GM18519 (cell line): Measurements from ENCODE around the gene ZSWIM8.
"Not testable (repeated sequence)": the region's sequence is repeated elsewhere in the genome, so short reads cannot be mapped to it uniquely, and the experiment has no call there.

Source experiments
- ATAC-seq: cut with Tn5 transposase; IDR thresholded peaks from one replicate; pipeline ENCODE4 v1.9.1; 2021; ENCODE audit warnings: mild to moderate bottlenecking, moderate library complexity; ENCODE audit not compliant: unreplicated experiment, low FRiP score

The ZSWIM8 gene

DNA sequence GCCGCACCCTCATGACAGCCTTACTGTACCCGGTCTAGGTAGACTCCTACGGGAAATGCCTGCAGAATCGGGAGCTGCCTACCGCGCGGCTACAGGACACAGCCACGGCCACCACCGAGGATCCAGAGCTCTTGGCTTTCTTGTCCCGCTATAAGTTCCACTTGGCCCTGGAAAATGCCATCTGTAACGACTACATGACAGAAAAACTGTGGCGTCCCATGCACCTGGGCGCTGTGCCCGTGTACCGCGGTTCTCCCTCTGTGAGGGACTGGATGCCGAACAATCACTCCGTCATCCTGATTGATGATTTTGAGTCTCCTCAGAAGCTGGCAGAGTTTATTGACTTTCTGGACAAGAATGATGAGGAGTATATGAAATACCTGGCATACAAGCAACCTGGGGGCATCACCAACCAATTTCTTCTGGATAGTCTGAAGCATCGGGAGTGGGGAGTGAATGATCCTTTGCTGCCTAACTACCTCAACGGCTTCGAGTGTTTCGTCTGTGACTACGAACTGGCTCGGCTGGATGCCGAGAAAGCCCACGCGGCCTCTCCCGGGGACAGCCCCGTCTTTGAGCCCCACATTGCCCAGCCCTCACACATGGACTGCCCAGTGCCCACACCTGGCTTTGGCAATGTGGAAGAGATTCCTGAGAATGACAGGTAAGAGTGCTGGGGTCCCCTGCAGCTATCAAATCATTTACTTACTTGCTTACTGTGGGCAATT, 12.1 kb upstream of the ZSWIM8 start:
- peak; percentile 10 for ATAC-seq

GRCh38 chr10:73774637-73775036, 10.8 kb upstream of the ZSWIM8 start:
- no peak for ATAC-seq

- no peak for ATAC-seq
Measured at GRCh38 chr10:73779018-73779417, 6.4 kb upstream of the ZSWIM8 start.

DNA sequence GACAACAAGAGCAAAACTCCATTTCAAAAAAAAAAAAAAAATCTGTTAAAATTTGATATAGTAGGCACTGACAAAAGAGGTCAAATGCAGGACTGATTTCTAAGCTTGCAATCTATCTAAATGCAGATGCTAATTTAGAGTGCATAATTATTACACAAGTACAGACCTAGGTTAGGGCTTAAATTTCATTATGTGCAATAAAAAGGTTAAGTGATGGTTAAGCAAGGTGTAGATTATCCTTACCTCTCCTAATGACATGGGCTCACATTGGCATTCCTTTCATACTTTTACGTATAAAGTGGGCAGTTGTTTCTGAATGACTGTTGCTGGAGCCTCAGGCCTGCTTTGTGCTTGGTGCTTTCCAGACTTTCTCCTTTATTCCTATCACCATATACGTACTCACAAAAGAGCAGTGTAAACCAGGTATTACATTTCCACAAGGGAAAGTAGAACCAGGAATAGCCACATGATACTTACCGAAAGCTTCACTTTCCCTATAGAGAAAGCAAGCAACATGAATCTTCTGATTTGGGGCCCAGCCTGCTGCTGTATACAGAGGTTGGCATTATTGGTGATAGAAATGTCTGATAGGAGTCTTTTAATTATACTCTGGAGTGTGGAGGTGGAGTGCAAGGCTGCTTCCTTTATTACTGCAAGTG, 5.7 kb upstream of the ZSWIM8 start:
- ATAC-seq, result no peak

DNA sequence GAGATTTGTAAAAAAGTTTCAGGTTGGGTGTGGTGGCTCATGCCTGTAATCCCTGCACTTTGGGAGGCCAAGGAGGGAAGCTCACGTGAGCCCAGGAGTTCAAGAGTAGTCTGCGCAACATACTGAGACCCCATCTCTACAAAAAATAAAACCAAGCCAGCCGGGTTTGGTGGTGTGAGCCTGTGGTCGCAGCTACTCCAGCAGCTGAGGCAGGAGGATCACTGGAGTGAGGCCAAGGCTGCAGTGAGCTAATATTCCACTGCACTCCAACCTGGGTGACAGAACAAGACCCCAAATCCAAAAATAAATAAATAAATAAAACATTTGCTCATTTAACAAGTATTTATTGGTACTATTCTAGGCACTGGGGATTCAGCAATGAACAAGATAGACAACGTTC, 5.1 kb upstream of the ZSWIM8 start:
- no peak for ATAC-seq

DNA sequence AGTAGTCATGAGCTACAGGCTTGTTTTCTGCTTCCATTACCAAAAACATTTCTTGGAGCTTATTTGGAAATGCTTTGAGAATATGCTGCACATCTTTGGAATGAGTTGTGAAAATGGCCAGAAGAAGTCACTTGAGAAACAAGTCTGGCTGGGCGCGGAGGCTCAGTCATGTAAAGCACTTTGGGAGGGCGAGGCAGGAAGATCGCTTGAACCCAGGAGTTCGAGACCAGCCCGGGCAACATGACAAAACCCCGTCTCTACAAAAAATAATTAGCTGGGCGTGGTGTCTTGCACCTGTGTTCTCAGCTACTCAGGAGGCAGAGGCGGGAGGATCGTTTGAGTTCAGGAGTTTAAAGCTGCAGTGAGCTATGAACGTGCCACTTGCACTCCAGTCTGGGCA, 4.4 kb upstream of the ZSWIM8 start:
- ATAC-seq, result no peak

DNA sequence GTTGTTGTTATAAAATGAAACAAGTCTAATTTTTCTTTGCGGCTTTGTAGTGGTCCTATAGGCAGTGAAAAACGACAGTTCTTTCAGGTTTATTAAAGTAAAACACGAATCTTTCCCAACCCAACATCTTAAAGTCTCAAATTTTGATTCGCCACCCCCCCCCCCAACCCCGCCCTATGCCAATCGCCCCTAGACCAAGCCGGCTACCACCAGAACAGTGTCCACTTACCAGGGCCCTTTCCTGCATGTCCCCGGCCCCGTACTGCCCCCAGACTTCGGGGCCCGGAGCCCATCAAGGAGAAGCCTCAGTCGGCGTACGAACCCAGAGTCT, 3.9 kb upstream of the ZSWIM8 start:
- no peak for ATAC-seq

- peak; percentile 42 for ATAC-seq
Measured at GRCh38 chr10:73781879-73782748, 3.3 kb upstream of the ZSWIM8 start, which contains the start of gene CHCHD1. Gene CHCHD1 (plus strand): TSS chr10:73782048. CDS start chr10:73782076, 28 bp downstream.

- ATAC-seq, result no peak
Measured at GRCh38 chr10:73782749-73783085, 2.7 kb upstream of the ZSWIM8 start.

- peak; percentile 16 for ATAC-seq
Measured at GRCh38 chr10:73785721-73786511, 510 bp downstream of the ZSWIM8 start.

- ATAC-seq, result no peak
Measured at GRCh38 chr10:73786512-73786885, 1.1 kb downstream of the ZSWIM8 start.

- not testable (repeated sequence) for ATAC-seq
Measured at GRCh38 chr10:73787031-73787800, 1.8 kb downstream of the ZSWIM8 start.

DNA sequence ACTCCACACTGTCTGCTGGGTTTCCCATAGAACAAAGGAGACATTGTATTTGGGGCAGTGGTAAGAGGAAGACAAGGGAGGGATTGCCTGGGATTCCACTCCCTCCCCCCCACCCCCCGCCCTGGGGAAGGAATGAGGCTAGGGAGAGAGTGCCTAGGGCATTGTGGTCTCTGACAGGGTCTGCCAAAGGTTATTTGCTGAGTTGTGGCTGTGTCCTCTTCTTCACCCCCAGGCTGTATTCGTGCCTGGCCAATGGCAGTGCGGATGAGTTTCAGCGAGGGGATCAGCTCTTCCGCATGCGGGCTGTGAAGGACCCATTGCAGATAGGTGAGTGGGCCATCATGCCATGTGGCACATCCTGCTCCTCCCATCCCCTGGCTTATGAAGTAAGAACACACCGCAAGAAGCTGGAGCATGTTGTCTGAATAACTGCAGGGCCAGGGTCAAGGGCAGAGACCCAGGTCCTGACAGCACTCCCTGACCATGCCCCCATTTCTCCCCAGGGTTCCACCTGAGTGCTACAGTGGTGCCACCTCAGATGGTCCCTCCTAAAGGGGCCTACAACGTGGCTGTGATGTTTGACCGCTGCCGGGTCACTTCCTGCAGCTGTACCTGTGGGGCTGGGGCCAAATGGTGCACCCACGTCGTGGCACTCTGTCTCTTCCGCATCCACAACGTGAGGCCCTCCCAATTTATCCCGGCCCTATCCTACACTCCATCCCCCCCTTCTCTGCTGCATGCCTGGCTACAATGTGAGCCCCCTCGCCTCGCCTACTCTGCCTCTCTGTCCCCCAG, 3.7 kb downstream of the ZSWIM8 start:
- no peak for ATAC-seq

- ATAC-seq, result no peak
Measured at GRCh38 chr10:73789659-73790055, 4.3 kb downstream of the ZSWIM8 start.

- ATAC-seq, result no peak
Measured at GRCh38 chr10:73790886-73791625, 5.7 kb downstream of the ZSWIM8 start.

- ATAC-seq, result no peak
Measured at GRCh38 chr10:73791871-73792400, 6.5 kb downstream of the ZSWIM8 start.

GRCh38 chr10:73793456-73793855, 8.1 kb downstream of the ZSWIM8 start:
- no peak for ATAC-seq

DNA sequence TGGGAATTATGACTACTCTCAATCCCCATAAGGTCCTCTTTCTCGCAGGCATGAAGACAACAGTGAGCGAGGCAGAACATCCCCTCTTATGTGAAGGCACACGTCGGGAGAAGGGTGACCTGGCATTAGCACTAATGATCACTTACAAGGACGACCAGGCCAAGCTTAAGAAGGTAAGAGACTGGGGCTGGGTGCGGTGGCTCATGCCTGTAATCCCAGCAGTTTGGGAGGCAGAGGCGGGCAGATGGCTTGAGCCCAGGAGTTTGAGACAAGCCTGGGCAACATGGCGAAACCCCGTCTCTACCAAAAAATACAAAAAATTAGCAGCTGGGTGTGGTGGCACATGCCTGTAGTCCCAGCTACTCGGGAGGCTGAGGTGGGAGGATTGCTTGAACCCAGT, 10.1 kb downstream of the ZSWIM8 start:
- not testable (repeated sequence) for ATAC-seq
